HepG2 (cell line): ENCODE measurements around the gene DLG2. TPM values are rescaled to one million over a fixed set of nuclear protein-coding genes. Genes with fewer than 3 reads are reported as not detected.
A peak's percentile ranks its signal among the peaks of the same experiment; 100 is the strongest.

ENCODE experiments used
- AGO2 ChIP-seq: fragments of 200-400 bp; formaldehyde crosslinking; optimal IDR thresholded peaks from 2 replicates; pipeline ENCODE3; 2017; ENCODE audit warnings: mild to moderate bottlenecking, low read depth, low read length, moderate library complexity
- AKNA ChIP-seq: sonication (generic); formaldehyde crosslinking; IDR thresholded peaks from 2 replicates; pipeline ENCODE4 v1.4.0; 2020; ENCODE audit warnings: missing genetic modification reagents, borderline replicate concordance
- ARNT ChIP-seq: fragments of 450-650 bp; IDR thresholded peaks from 2 replicates; pipeline ENCODE4 v1.6.1; 2017
- FIP1L1 ChIP-seq: fragments of 200-400 bp; formaldehyde crosslinking; IDR thresholded peaks from 2 replicates; pipeline ENCODE4 v1.6.1; 2018; ENCODE audit warnings: low read depth, mild to moderate bottlenecking, low read length, moderate library complexity, borderline replicate concordance; ENCODE audit not compliant: insufficient read depth
- FOXP1 ChIP-seq, 2 experiments: fragments of 450-650 bp in 1 of 2; IDR thresholded peaks; 2 replicates each; pipeline ENCODE4 v1.6.1; 2017 to 2018; ENCODE audit warnings: antibody characterized with exemption in 1 of 2
- IKZF1 ChIP-seq: fragments of 450-650 bp; IDR thresholded peaks from 2 replicates; pipeline ENCODE4 v1.7.1; 2016
- KLF11 ChIP-seq: IDR thresholded peaks from 2 replicates; pipeline ENCODE4 v1.6.1; 2016; ENCODE audit warnings: missing compliant biosample characterization
- RAD51 ChIP-seq: fragments of 450-650 bp; IDR thresholded peaks from 2 replicates; pipeline ENCODE4 v1.6.1; 2016; ENCODE audit warnings: borderline replicate concordance
- RFX1 ChIP-seq: fragments of 450-650 bp; IDR thresholded peaks from 2 replicates; pipeline ENCODE4 v1.6.1; 2017
- RXRB ChIP-seq: IDR thresholded peaks from 2 replicates; pipeline ENCODE4 v1.6.1; 2016; ENCODE audit warnings: borderline replicate concordance, missing genetic modification reagents, missing compliant biosample characterization
- SIX4 ChIP-seq: sonication (generic); formaldehyde crosslinking; IDR thresholded peaks from 2 replicates; pipeline ENCODE4 v1.4.0; 2020; ENCODE audit warnings: missing genetic modification reagents
- SMARCE1 ChIP-seq: fragments of 450-650 bp; IDR thresholded peaks from 2 replicates; pipeline ENCODE4 v1.6.1; 2017; ENCODE audit warnings: borderline replicate concordance
- SMYD3 ChIP-seq: sonication (generic); formaldehyde crosslinking; IDR thresholded peaks from 2 replicates; pipeline ENCODE4 v1.8.1; 2023; ENCODE audit warnings: mild to moderate bottlenecking, missing genetic modification reagents
- TFE3 ChIP-seq: IDR thresholded peaks from 2 replicates; pipeline ENCODE4 v1.6.1; 2016
- ZBTB8A ChIP-seq: sonication (generic); formaldehyde crosslinking; IDR thresholded peaks from 2 replicates; pipeline ENCODE4 v1.4.0; 2020; ENCODE audit warnings: mild to moderate bottlenecking, low read depth, missing genetic modification reagents, borderline replicate concordance
- ZKSCAN1 ChIP-seq: fragments of 150-350 bp; IDR thresholded peaks from 2 replicates; pipeline ENCODE4 v1.6.1; 2014; ENCODE audit warnings: low read length
- ZMYM2 ChIP-seq: sonication (generic); formaldehyde crosslinking; IDR thresholded peaks from 2 replicates; pipeline ENCODE4 v1.8.0; 2022; ENCODE audit warnings: mild to moderate bottlenecking, missing genetic modification reagents
- ZNF441 ChIP-seq: sonication (generic); formaldehyde crosslinking; IDR thresholded peaks from 2 replicates; pipeline ENCODE4 v1.7.0; 2021; ENCODE audit warnings: missing genetic modification reagents, borderline replicate concordance
- ZNF547 ChIP-seq: sonication (generic); formaldehyde crosslinking; IDR thresholded peaks from 2 replicates; pipeline ENCODE4 v1.5.1; 2020; ENCODE audit warnings: mild to moderate bottlenecking, missing genetic modification reagents
- ZNF720 ChIP-seq: sonication (generic); formaldehyde crosslinking; IDR thresholded peaks from 2 replicates; pipeline ENCODE4 v1.4.0; 2020; ENCODE audit warnings: missing genetic modification reagents
- ZNF724P ChIP-seq: sonication (generic); formaldehyde crosslinking; IDR thresholded peaks from 2 replicates; pipeline ENCODE4 v1.8.0; 2022; ENCODE audit warnings: missing genetic modification reagents, borderline replicate concordance
- polyA plus RNA-seq, 8 experiments: library from polyadenylated mRNA; depleted of rRNA in 3 of 8; stranded (reverse) in 7 of 8; unstranded in 1 of 8; fragments of >200 nt; fragmentation: Illumina TruSeq in 4 of 8; extraction: Trizol in 4 of 8; gene quantifications; 2 replicates each; pipeline versions ENCODE4 v1.2.1 to v1.2.3, GENCODE V29; 2011 to 2016; ENCODE audit warnings: low read depth in 4 of 8, missing spikeins in 1 of 8, mixed read lengths in 1 of 8; ENCODE audit not compliant: insufficient read depth in 1 of 8
- total RNA-seq, 5 experiments: library from RNA; depleted of rRNA; stranded (reverse); fragments of >200 nt; fragmentation: Illumina TruSeq; extraction: Trizol; gene quantifications; 2 replicates each; pipeline ENCODE4 v1.2.3, GENCODE V29; 2016; ENCODE audit warnings: low read depth in 1 of 5
- TF ChIP-seq, protein P1 (sequence below): sonication (generic); formaldehyde crosslinking; IDR thresholded peaks from 2 replicates; pipeline ENCODE4 v1.8.0; 2022; ENCODE audit warnings: mild to moderate bottlenecking, missing genetic modification reagents, moderate library complexity
- TF ChIP-seq, protein P2 (sequence below): sonication (generic); formaldehyde crosslinking; IDR thresholded peaks from 2 replicates; pipeline ENCODE4 v1.5.1; 2020; ENCODE audit warnings: mild to moderate bottlenecking, missing genetic modification reagents

Gene DLG2
- total and polyA plus RNA-seq, 2 of the 13 experiments (the other 11 are each of a cell fraction or from before 2014, with no cell fraction given), result 0.46 to 1.0 TPM

GRCh38 chr11:83508804-83509203 lies 2118.3 kb downstream of the DLG2 start (continued):
- TF ChIP-seq AGO2 (no peak), SIX4 (CRISPR knock-in tag) (no peak), ZNF547 (no peak), ZNF724P (CRISPR knock-in tag) (no peak), FIP1L1 (no peak), RFX1 (no peak), ZKSCAN1 (no peak), ZBTB8A (no peak), AKNA (no peak), KLF11 (CRISPR knock-in tag) (no peak), SMARCE1 (no peak), IKZF1 (no peak), ZMYM2 (no peak), RXRB (CRISPR knock-in tag) (0 out of 2 replicates have a peak, but pooled peaks have one; percentile 12), SMYD3 (CRISPR knock-in tag) (no peak), RAD51 (peak; percentile 94), TFE3 (CRISPR knock-in tag) (0 out of 2 replicates have a peak, but pooled peaks have one; percentile 48), ARNT (no peak), ZNF720 (CRISPR knock-in tag) (no peak), FOXP1 (IDR thresholded peaks at IDR 0.05) (no peak), FOXP1 (CRISPR knock-in tag; IDR thresholded peaks at IDR 0.05) (peak; percentile 51; the same call in 1 of the 2 replicates), ZNF441 (CRISPR knock-in tag) (no peak)
- TF ChIP-seq, protein P1, sequence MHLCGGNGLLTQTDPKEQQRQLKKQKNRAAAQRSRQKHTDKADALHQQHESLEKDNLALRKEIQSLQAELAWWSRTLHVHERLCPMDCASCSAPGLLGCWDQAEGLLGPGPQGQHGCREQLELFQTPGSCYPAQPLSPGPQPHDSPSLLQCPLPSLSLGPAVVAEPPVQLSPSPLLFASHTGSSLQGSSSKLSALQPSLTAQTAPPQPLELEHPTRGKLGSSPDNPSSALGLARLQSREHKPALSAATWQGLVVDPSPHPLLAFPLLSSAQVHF (CRISPR knock-in tag), result no peak
- TF ChIP-seq, protein P2, sequence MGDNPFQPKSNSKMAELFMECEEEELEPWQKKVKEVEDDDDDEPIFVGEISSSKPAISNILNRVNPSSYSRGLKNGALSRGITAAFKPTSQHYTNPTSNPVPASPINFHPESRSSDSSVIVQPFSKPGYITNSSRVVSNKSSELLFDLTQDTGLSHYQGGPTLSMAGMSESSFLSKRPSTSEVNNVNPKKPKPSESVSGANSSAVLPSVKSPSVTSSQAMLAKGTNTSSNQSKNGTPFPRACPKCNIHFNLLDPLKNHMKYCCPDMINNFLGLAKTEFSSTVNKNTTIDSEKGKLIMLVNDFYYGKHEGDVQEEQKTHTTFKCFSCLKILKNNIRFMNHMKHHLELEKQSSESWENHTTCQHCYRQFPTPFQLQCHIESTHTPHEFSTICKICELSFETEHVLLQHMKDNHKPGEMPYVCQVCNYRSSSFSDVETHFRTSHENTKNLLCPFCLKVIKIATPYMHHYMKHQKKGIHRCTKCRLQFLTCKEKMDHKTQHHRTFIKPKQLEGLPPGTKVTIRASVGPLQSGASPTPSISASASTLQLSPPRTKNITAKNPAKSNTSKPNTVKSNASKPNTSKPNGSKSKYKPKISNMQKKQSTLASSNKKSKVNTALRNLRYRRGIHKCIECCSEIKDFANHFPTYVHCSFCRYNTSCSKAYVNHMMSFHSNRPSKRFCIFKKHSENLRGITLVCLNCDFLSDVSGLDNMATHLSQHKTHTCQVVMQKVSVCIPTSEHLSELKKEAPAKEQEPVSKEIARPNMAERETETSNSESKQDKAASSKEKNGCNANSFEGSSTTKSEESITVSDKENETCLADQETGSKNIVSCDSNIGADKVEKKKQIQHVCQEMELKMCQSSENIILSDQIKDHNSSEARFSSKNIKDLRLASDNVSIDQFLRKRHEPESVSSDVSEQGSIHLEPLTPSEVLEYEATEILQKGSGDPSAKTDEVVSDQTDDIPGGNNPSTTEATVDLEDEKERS, result no peak
